H1 (cell line): ENCODE measurements around the gene ZFAND6. TPM values are rescaled to one million over a fixed set of nuclear protein-coding genes. Genes with fewer than 3 reads are reported as not detected.
"Not testable (repeated sequence)": the region's sequence is repeated elsewhere in the genome, so short reads cannot be mapped to it uniquely, and the experiment has no call there.

Source experiments
- CTCF ChIA-PET: fragments of 300-600 bp; sonication (Branson Sonifier 250); formaldehyde crosslinking; loops from one replicate; lab custom pipeline; 2021; ENCODE audit not compliant: partially characterized antibody; lab: Charles Lee
- POLR2A ChIA-PET: fragments of 300-600 bp; sonication (Branson Sonifier 250); formaldehyde crosslinking; loops from one replicate; lab custom pipeline; 2021; ENCODE audit warnings: inconsistent platforms; ENCODE audit not compliant: partially characterized antibody; lab: Charles Lee
- DNase-seq, 2 experiments: peaks; one replicate each; pipeline versions ENCODE4 v3.0.0 to v3.0.0-alpha.2; 2010 to 2022; ENCODE audit warnings: low spot score in 2 of 2, low read depth in 1 of 2, mixed read lengths in 1 of 2
- FAIRE-seq: peaks from 2 replicates; lab custom pipeline; 2011; peaks lifted over from hg19 to GRCh38; lab: Jason Lieb, UNC
- H2AFZ ChIP-seq: 2 replicates; pipeline ENCODE4 v1.8.1; 2012; ENCODE audit warnings: low read length, inconsistent platforms
- H2AK5ac ChIP-seq: 2 replicates; pipeline ENCODE4 v1.6.1; 2013; ENCODE audit warnings: low read depth, low read length
- H2BK120ac ChIP-seq: replicated peaks from 2 replicates; pipeline ENCODE3; 2013; ENCODE audit warnings: low read depth, low read length, inconsistent platforms
- H2BK12ac ChIP-seq: 2 replicates; pipeline ENCODE4 v1.6.1; 2013; ENCODE audit warnings: low read depth, low read length
- H2BK15ac ChIP-seq: 2 replicates; pipeline ENCODE4 v1.6.1; 2013; ENCODE audit warnings: low read length
- H2BK20ac ChIP-seq: 2 replicates; pipeline ENCODE4 v1.6.1; 2013; ENCODE audit warnings: low read length
- H2BK5ac ChIP-seq: 2 replicates; pipeline ENCODE4 v1.6.1; 2013; ENCODE audit warnings: low read depth, low read length
- H3K14ac ChIP-seq: 2 replicates; pipeline ENCODE4 v1.6.1; 2013; ENCODE audit warnings: inconsistent platforms; ENCODE audit not compliant: insufficient read length
- H3K18ac ChIP-seq: 2 replicates; pipeline ENCODE4 v1.6.1; 2013; ENCODE audit warnings: low read length; ENCODE audit errors: extremely low read depth
- H3K23ac ChIP-seq: 2 replicates; pipeline ENCODE4 v1.6.1; 2013; ENCODE audit warnings: inconsistent platforms; ENCODE audit not compliant: insufficient read length
- H3K23me2 ChIP-seq: 2 replicates; pipeline ENCODE4 v1.6.1; 2013; ENCODE audit warnings: low read depth, low read length
- H3K27ac ChIP-seq: 2 replicates; pipeline ENCODE4 v1.6.1; 2011; ENCODE audit warnings: low read depth, low read length, inconsistent platforms
- H3K27me3 ChIP-seq, 4 experiments: replicated peaks in 1 of 4; 1 replicate in 1 of 4; 2 replicates in 3 of 4; pipeline versions ENCODE4 v1.6.1 to v1.8.1; 2011 to 2013; ENCODE audit warnings: low read length in 3 of 4, mild to moderate bottlenecking in 3 of 4, inconsistent platforms in 2 of 4, mixed read lengths in 2 of 4, moderate library complexity in 1 of 4; ENCODE audit not compliant: control insufficient read depth in 3 of 4, insufficient read depth in 3 of 4; ENCODE audit errors: extremely low read depth in 1 of 4
- H3K36me3 ChIP-seq, 4 experiments: 2 replicates each; pipeline versions ENCODE4 v1.6.1 to v1.8.1; 2011 to 2013; ENCODE audit warnings: mild to moderate bottlenecking in 4 of 4, low read length in 3 of 4, moderate library complexity in 2 of 4, control low read depth in 1 of 4, inconsistent platforms in 1 of 4; ENCODE audit not compliant: insufficient read depth in 4 of 4, control insufficient read depth in 2 of 4
- H3K4ac ChIP-seq: replicated peaks from 2 replicates; pipeline ENCODE3; 2013; ENCODE audit warnings: low read length, low read depth, mixed read lengths, inconsistent platforms; ENCODE audit not compliant: insufficient read length
- H3K4me1 ChIP-seq, 4 experiments: replicated peaks in 1 of 4; 1 replicate in 1 of 4; 2 replicates in 3 of 4; pipeline versions ENCODE4 v1.6.1 to v1.8.1; 2011 to 2013; ENCODE audit warnings: low read length in 3 of 4, inconsistent platforms in 2 of 4, mixed read lengths in 1 of 4; ENCODE audit not compliant: insufficient read depth in 4 of 4, control insufficient read depth in 3 of 4
- H3K4me2 ChIP-seq, 2 experiments: 2 replicates each; pipeline versions ENCODE4 v1.6.1 to v1.8.1; 2011 to 2013; ENCODE audit warnings: low read depth in 2 of 2, low read length in 2 of 2, control low read depth in 1 of 2, inconsistent platforms in 1 of 2, mild to moderate bottlenecking in 1 of 2; ENCODE audit not compliant: insufficient read depth in 1 of 2
- H3K4me3 ChIP-seq, 4 experiments: fragments of 200-600, 300-600 bp in 1 of 4; sonication (generic), shearing (Covaris generic), sonication (Bioruptor Twin) in 1 of 4; 2 replicates each; pipeline versions ENCODE4 v1.5.1 to v1.8.1; 2011 to 2016; ENCODE audit warnings: low read length in 4 of 4, low read depth in 3 of 4, control low read depth in 2 of 4, inconsistent platforms in 2 of 4, mild to moderate bottlenecking in 2 of 4, mixed read lengths in 1 of 4, moderate library complexity in 1 of 4; ENCODE audit not compliant: insufficient read depth in 2 of 4; ENCODE audit errors: extremely low read depth in 1 of 4
- H3K56ac ChIP-seq: replicated peaks from 2 replicates; pipeline ENCODE3; 2013; ENCODE audit warnings: low read depth, mild to moderate bottlenecking, mixed read lengths, low read length, inconsistent platforms; ENCODE audit not compliant: insufficient read length
- H3K79me1 ChIP-seq: 2 replicates; pipeline ENCODE4 v1.6.1; 2013; ENCODE audit warnings: low read depth, low read length, control low read depth
- H3K79me2 ChIP-seq, 2 experiments: 2 replicates each; pipeline versions ENCODE4 v1.6.1 to v1.8.1; 2012 to 2013; ENCODE audit warnings: low read length in 2 of 2, mild to moderate bottlenecking in 2 of 2, inconsistent platforms in 1 of 2; ENCODE audit not compliant: insufficient read depth in 2 of 2, control insufficient read depth in 1 of 2
- H3K9ac ChIP-seq, 4 experiments: replicated peaks in 1 of 4; 1 replicate in 1 of 4; 2 replicates in 3 of 4; pipeline versions ENCODE4 v1.6.1 to v1.8.1; 2011 to 2013; ENCODE audit warnings: low read depth in 3 of 4, low read length in 3 of 4, control low read depth in 2 of 4, mild to moderate bottlenecking in 2 of 4, moderate library complexity in 2 of 4, inconsistent platforms in 1 of 4; ENCODE audit errors: extremely low read depth in 1 of 4
- H3K9me3 ChIP-seq, 2 experiments: 2 replicates each; pipeline versions ENCODE4 v1.6.1 to v1.8.1; 2012 to 2013; ENCODE audit warnings: mild to moderate bottlenecking in 2 of 2, moderate library complexity in 2 of 2, control low read depth in 1 of 2, inconsistent platforms in 1 of 2, low read depth in 1 of 2, low read length in 1 of 2, mixed read lengths in 1 of 2; ENCODE audit not compliant: insufficient read depth in 2 of 2
- H4K20me1 ChIP-seq, 2 experiments: replicated peaks in 1 of 2; 2 replicates each; pipeline versions ENCODE3 to v1.8.1; 2011 to 2013; ENCODE audit warnings: inconsistent platforms in 2 of 2, low read length in 2 of 2, mild to moderate bottlenecking in 1 of 2; ENCODE audit not compliant: insufficient read depth in 2 of 2, control insufficient read depth in 1 of 2
- H4K5ac ChIP-seq: 2 replicates; pipeline ENCODE4 v1.6.1; 2013; ENCODE audit warnings: low read length, low read depth, mixed read lengths, inconsistent platforms; ENCODE audit not compliant: insufficient read length
- H4K8ac ChIP-seq: 2 replicates; pipeline ENCODE4 v1.8.0; 2013; ENCODE audit warnings: mild to moderate bottlenecking, moderate library complexity, low read length, inconsistent platforms; ENCODE audit not compliant: insufficient read depth; ENCODE audit errors: extremely low read depth
- H4K91ac ChIP-seq: replicated peaks from 2 replicates; pipeline ENCODE3; 2013; ENCODE audit warnings: low read length, mixed read lengths, inconsistent platforms; ENCODE audit not compliant: insufficient read length
- ATF2 ChIP-seq: IDR thresholded peaks from 2 replicates; pipeline ENCODE4 v1.6.1; 2012; ENCODE audit warnings: low read length, inconsistent platforms
- WGBS, 2 experiments: shearing (Covaris generic) in 1 of 2; methylation state at CpG; one replicate each; pipeline versions ENCODE4 v1.1.6 to v1.1.7; 2013 to 2015; ENCODE audit warnings: low lambda C conversion rate in 2 of 2, mixed read lengths in 2 of 2, inconsistent platforms in 1 of 2, low coverage in 1 of 2, missing lambda C conversion rate in 1 of 2; ENCODE audit not compliant: insufficient replicate concordance in 2 of 2, insufficient coverage in 1 of 2, insufficient read length in 1 of 2; ENCODE audit errors: extremely low coverage in 1 of 2, missing lambda C conversion rate in 1 of 2; 5-methylcytosine and 5-hydroxymethylcytosine counted together
- polyA plus RNA-seq, 7 experiments: library from polyadenylated mRNA; depleted of rRNA in 3 of 7; stranded (reverse) in 5 of 7; unstranded in 2 of 7; fragments of >200 nt in 5 of 7; fragments of 200-250 nt in 2 of 7; gene quantifications; 1 replicate in 5 of 7; 2 replicates in 1 of 7; 4 replicates in 1 of 7; pipeline versions ENCODE4 v1.2.1 to v1.2.3, GENCODE V29; 2011 to 2013; ENCODE audit warnings: missing spikeins in 2 of 7, mixed read lengths in 2 of 7
- total RNA-seq: library from RNA; stranded (reverse); fragmentation: NEBNext Ultra II Directional; extraction: Animal tissue kit (Norgen Biotek cat#: 25700); gene quantifications from 2 replicates; pipeline ENCODE4 v1.2.1, GENCODE V29; 2021

ZFAND6 gene
- total and polyA plus RNA-seq, 2 of the 8 experiments (the other 6 are each of a cell fraction or from before 2014, with no cell fraction given), result 136 to 237 TPM

GRCh38 chr15:80012060-80012726, 47.3 kb upstream of the ZFAND6 start (continued):
- TF ChIP-seq ATF2, result no peak

GRCh38 chr15:80014186-80014585, 45.3 kb upstream of the ZFAND6 start:
- H3K9me3 ChIP-seq, H3K4ac ChIP-seq, H3K4me3 ChIP-seq, H3K9ac ChIP-seq, H3K27me3 ChIP-seq, FAIRE-seq, H3K23me2 ChIP-seq, H3K27ac ChIP-seq, H4K91ac ChIP-seq, H2BK15ac ChIP-seq, H2AK5ac ChIP-seq, H3K18ac ChIP-seq, H2BK5ac ChIP-seq, H2BK120ac ChIP-seq, H2BK12ac ChIP-seq, H3K36me3 ChIP-seq, H2AFZ ChIP-seq, DNase-seq, H4K20me1 ChIP-seq, H3K56ac ChIP-seq, H3K23ac ChIP-seq, H3K14ac ChIP-seq, H3K79me1 ChIP-seq, H2BK20ac ChIP-seq, H3K4me1 ChIP-seq, H3K4me2 ChIP-seq, H3K79me2 ChIP-seq, H4K5ac ChIP-seq, H4K8ac ChIP-seq: not testable (repeated sequence)
- CTCF ChIA-PET, result interaction anchor here (0.7 kb wide), 2 partner anchors 45 to 150 kb away, joined by 3 read pairs; no protein-coding TSS in a partner anchor
- 99% methylated on average over 5 of the region's 7 CpGs; no CpG with 5 or more reads in 1 of the 2 experiments for WGBS, 2 experiments
- POLR2A ChIA-PET, result interaction anchor here (0.6 kb wide), 1 partner anchor 754 kb away, joined by 3 read pairs; no protein-coding TSS in a partner anchor
